Spleen (tissue), 11 donors: Measurements from ENCODE around the gene LRFN2. TPM values are rescaled to one million over a fixed set of nuclear protein-coding genes. Genes with fewer than 3 reads are reported as not detected.

Experiments used
- DNase-seq: peaks from one replicate; pipeline ENCODE4 v3.0.0-alpha.2; 2020
- H3K27ac ChIP-seq, 8 donors: fragments of 200-600 bp; sonication (generic) in 7 of 8; 1 replicate in 4 of 8; 2 replicates in 4 of 8; pipeline versions ENCODE4 v1.5.0 to v1.8.0; 2016 to 2021; ENCODE audit warnings: inconsistent platforms in 4 of 8, mild to moderate bottlenecking in 4 of 8, moderate library complexity in 1 of 8
- H3K27me3 ChIP-seq, 7 donors: fragments of 200-600 bp; sonication (generic) in 6 of 7; replicated peaks in 1 of 7; 1 replicate in 4 of 7; 2 replicates in 3 of 7; pipeline versions ENCODE4 v1.5.0 to v1.8.0; 2016 to 2021; ENCODE audit warnings: inconsistent platforms in 3 of 7, mild to moderate bottlenecking in 1 of 7
- H3K36me3 ChIP-seq, 6 donors: fragments of 200-600 bp; sonication (generic) in 5 of 6; 1 replicate in 4 of 6; 2 replicates in 2 of 6; pipeline versions ENCODE4 v1.5.0 to v1.8.0; 2016 to 2021; ENCODE audit warnings: inconsistent platforms in 2 of 6
- H3K4me1 ChIP-seq, 6 donors: fragments of 200-600 bp; sonication (generic) in 5 of 6; 1 replicate in 3 of 6; 2 replicates in 3 of 6; pipeline versions ENCODE4 v1.5.0 to v1.8.0; 2016 to 2021; ENCODE audit warnings: inconsistent platforms in 3 of 6
- H3K4me3 ChIP-seq, 8 donors: fragments of 200-600 bp; sonication (generic) in 7 of 8; 1 replicate in 4 of 8; 2 replicates in 4 of 8; pipeline versions ENCODE4 v1.5.0 to v1.8.0; 2016 to 2021; ENCODE audit warnings: inconsistent platforms in 4 of 8, mild to moderate bottlenecking in 4 of 8, moderate library complexity in 2 of 8
- H3K9me3 ChIP-seq, 8 donors: fragments of 200-600 bp; sonication (generic) in 7 of 8; 1 replicate in 4 of 8; 2 replicates in 4 of 8; pipeline versions ENCODE4 v1.5.0 to v1.8.0; 2016 to 2021; ENCODE audit warnings: inconsistent platforms in 4 of 8
- POLR2A ChIP-seq, 3 donors: fragments of 450-650 bp; IDR thresholded peaks; one replicate each; pipeline ENCODE4 v1.5.1; 2017; ENCODE audit warnings: antibody characterized with exemption in 3 of 3, mild to moderate bottlenecking in 1 of 3
- POLR2AphosphoS5 ChIP-seq, 3 donors: sonication (generic); formaldehyde crosslinking; IDR thresholded peaks; one replicate each; pipeline ENCODE4 v1.5.1; 2017; ENCODE audit warnings: antibody characterized with exemption in 3 of 3
- WGBS, 5 donors: extraction: QIAGEN DNeasy Blood & Tissue Kit in 3 of 5; methylation state at CpG; one replicate each; pipeline versions ENCODE4 v1.1.5 to v1.1.7; 2013 to 2018; 5-methylcytosine and 5-hydroxymethylcytosine counted together
- intact Hi-C: fragments of 100-400 bp; cut with DNase I; formaldehyde crosslinking; loops from one replicate; pipeline ENCODE4 v1.15.0; 2023; ENCODE audit warnings: low total_unique reads
- polyA plus RNA-seq, 3 donors: library from polyadenylated mRNA; stranded (reverse); fragments of 200-250 nt; gene quantifications; one replicate each; pipeline ENCODE4 v1.2.1, GENCODE V29; 2013
- total RNA-seq, 7 donors: library from RNA; depleted of rRNA in 3 of 7; stranded (reverse); fragments of >200 nt in 3 of 7; fragmentation: NEBNext Ultra II Directional in 4 of 7; extraction: Animal tissue kit (Norgen Biotek cat#: 25700) in 4 of 7; gene quantifications; one replicate each; pipeline versions ENCODE4 v1.1.0 to v1.2.1, GENCODE V29; 2016 to 2021
- TF ChIP-seq, protein P1 (sequence below), 11 experiments: fragments of 200-600 bp in 7 of 11; fragments of 450-650 bp in 4 of 11; sonication (generic) in 4 of 11; IDR thresholded peaks in 8 of 11; conservative IDR thresholded peaks in 3 of 11; 1 replicate in 7 of 11; 2 replicates in 4 of 11; pipeline versions ENCODE4 v1.4.0 to v1.8.0; 2016 to 2021; ENCODE audit warnings: antibody characterized with exemption in 11 of 11, inconsistent platforms in 4 of 11, mild to moderate bottlenecking in 1 of 11
- donor health status: healthy with polysubstance abuse.
- donor health status: DM: no; HTN: no; CAD: no; lungs with moderate emphysema.
- donor health status: DM: no; HTN: no; CAD: no.
- donor health status: Bipolar disorder and iron deficiency.
- donor health status: healthy.
- donor health status: DM: no; HTN: no; CAD: no.
- donor health status: DM: yes; HTN: yes; CAD: no.

Gene LRFN2
- total and polyA plus RNA-seq, 10 donors: 0.05 to 6.0 (median 1.3) TPM

DNA sequence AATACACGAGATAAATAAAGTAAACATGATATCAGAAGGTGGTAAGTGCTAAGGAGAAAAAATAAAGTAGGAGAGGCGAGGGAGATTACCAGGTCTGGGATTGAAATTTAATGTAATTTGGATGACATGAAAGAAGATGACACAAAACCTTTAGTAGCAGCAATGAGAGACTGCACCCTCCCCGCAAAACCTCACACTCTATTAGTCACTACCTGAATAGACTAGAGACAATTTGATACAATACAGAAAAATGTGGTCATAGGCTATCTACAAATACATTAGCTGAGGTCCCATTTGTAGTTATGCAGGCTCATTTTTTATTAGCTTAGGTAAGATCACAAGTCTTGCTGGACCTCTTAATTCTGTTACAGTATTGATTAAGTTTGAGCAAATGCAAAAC is 125.5 kb downstream of the LRFN2 start:
- no peaks in the 10 kb centered on the region for H3K4me1 ChIP-seq
- 69 to 89% (median 83%) methylated on average over 3 of the region's 3 CpGs for WGBS, 5 donors
- TF ChIP-seq POLR2AphosphoS5 (IDR thresholded peaks at IDR 0.05): no peak
- TF ChIP-seq, protein P1, sequence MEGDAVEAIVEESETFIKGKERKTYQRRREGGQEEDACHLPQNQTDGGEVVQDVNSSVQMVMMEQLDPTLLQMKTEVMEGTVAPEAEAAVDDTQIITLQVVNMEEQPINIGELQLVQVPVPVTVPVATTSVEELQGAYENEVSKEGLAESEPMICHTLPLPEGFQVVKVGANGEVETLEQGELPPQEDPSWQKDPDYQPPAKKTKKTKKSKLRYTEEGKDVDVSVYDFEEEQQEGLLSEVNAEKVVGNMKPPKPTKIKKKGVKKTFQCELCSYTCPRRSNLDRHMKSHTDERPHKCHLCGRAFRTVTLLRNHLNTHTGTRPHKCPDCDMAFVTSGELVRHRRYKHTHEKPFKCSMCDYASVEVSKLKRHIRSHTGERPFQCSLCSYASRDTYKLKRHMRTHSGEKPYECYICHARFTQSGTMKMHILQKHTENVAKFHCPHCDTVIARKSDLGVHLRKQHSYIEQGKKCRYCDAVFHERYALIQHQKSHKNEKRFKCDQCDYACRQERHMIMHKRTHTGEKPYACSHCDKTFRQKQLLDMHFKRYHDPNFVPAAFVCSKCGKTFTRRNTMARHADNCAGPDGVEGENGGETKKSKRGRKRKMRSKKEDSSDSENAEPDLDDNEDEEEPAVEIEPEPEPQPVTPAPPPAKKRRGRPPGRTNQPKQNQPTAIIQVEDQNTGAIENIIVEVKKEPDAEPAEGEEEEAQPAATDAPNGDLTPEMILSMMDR (IDR thresholded peaks at IDR 0.05 in 8 of 11, conservative IDR thresholded peaks at IDR 0.05 in 3 of 11): no peak
- no peak for TF ChIP-seq POLR2A (IDR thresholded peaks at IDR 0.05)
- H3K27ac ChIP-seq: no peak overlapping the region
- no peaks in the 10 kb centered on the region for H3K9me3 ChIP-seq
- no peaks in the 10 kb centered on the region for H3K27me3 ChIP-seq
- no peak overlapping the region for H3K4me3 ChIP-seq
- no peak for DNase-seq
- intact Hi-C loops: no loop called here
- H3K36me3 ChIP-seq: no peaks in the 10 kb centered on the region

DNA sequence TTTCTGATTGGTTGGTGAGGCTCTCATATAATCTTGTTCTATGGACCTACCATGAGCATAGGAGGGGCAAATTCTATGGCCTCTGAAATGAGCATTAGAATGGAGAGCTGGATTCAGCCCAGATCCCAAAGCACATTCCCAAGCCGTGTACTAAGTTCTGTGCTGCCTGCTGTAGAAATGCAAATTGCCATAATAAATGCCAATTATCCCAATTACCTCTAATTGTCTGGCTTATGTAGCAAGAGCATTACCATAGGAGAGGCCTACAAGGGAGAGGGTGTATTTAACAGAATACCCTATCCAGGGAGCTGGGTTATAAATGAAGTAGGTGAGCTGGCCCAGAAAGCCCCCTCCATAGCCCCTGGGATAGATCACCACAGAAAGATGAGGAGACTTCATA is 126.8 kb downstream of the LRFN2 start:
- TF ChIP-seq POLR2A (IDR thresholded peaks at IDR 0.05) (no peak), POLR2AphosphoS5 (IDR thresholded peaks at IDR 0.05) (no peak)
- TF ChIP-seq, protein P1 (IDR thresholded peaks at IDR 0.05 in 8 of 11, conservative IDR thresholded peaks at IDR 0.05 in 3 of 11): no peak
- Histone ChIP-seq H3K4me1 (no peaks in the 10 kb centered on the region), H3K36me3 (no peaks in the 10 kb centered on the region), H3K9me3 (no peaks in the 10 kb centered on the region), H3K27me3 (no peaks in the 10 kb centered on the region), H3K4me3 (no peak overlapping the region), H3K27ac (no peak overlapping the region)
- intact Hi-C loops: no loop called here
- no peak for DNase-seq
- WGBS, 5 donors: 75 to 100% (median 92%) methylated on average over 1 of the region's 1 CpG

DNA sequence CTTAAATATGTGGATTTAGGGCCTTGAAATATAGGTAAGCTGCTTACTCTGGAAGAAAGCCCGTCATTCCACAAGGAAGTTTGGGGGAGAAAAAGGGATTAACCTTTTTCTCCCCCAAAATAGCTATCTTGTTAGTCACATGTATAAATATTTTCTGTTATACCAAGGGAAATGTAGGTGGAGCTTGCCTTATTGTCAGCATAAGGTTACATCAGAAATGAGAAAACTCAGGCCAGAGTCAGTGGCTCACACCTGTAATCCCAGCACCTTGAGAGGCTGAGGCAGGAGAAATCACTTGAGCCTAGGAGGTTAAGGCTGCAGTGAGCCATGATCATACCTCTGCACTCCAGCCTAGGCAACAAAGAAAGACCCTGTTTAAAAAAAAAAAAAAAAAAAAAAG is 129.9 kb downstream of the LRFN2 start:
- 81 to 97% (median 90%) methylated on average over 1 of the region's 1 CpG for WGBS, 5 donors
- no peak for DNase-seq
- intact Hi-C loops: no loop called here
- TF ChIP-seq, protein P1 (IDR thresholded peaks at IDR 0.05 in 8 of 11, conservative IDR thresholded peaks at IDR 0.05 in 3 of 11): no peak
- TF ChIP-seq POLR2A (IDR thresholded peaks at IDR 0.05) (no peak), POLR2AphosphoS5 (IDR thresholded peaks at IDR 0.05) (no peak)
- Histone ChIP-seq H3K27ac (no peak overlapping the region), H3K9me3 (no peaks in the 10 kb centered on the region), H3K27me3 (no peaks in the 10 kb centered on the region), H3K36me3 (no peaks in the 10 kb centered on the region), H3K4me1 (no peaks in the 10 kb centered on the region), H3K4me3 (no peak overlapping the region)

DNA sequence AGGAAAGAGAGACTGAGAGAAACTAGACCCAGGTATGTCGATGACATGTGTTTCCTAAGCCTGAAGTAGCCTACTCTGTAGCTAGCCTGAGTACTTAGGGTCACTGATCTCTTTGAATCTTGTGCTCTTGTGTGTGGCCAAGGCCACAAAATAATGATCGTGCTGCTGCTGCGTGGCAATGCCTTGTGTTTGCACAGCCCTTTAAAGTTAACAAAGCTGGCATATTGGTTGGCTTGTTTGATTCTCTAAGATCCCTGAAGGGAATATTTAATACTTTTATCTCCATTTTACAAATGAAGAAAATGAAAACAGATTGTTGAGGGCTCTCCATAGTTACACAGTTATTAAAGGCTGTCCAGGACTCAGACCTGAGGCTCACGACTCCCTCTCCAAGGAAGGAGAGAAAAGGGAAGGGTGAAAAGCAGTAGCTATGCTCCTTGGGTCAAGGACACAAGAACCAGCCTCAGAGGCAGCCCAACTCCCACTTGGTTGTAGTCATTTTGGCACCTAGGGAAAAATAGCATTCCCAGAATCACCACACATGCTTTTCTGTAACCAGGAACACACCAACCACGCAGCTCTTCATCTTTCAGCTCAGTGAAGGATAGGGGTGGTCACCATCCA is 130.7 kb downstream of the LRFN2 start:
- H3K27ac ChIP-seq: no peak overlapping the region
- DNase-seq: no peak
- no peaks in the 10 kb centered on the region for H3K4me1 ChIP-seq
- H3K36me3 ChIP-seq: no peaks in the 10 kb centered on the region
- H3K27me3 ChIP-seq: no peaks in the 10 kb centered on the region
- no peaks in the 10 kb centered on the region for H3K9me3 ChIP-seq
- intact Hi-C loops: no loop called here
- WGBS, 5 donors: 78 to 89% (median 83%) methylated on average over 5 of the region's 5 CpGs
- TF ChIP-seq, protein P1 (IDR thresholded peaks at IDR 0.05 in 8 of 11, conservative IDR thresholded peaks at IDR 0.05 in 3 of 11): no peak
- TF ChIP-seq POLR2A (IDR thresholded peaks at IDR 0.05) (no peak), POLR2AphosphoS5 (IDR thresholded peaks at IDR 0.05) (no peak)
- no peak overlapping the region for H3K4me3 ChIP-seq
